Measurements from ENCODE around the gene GCNT3.
"Not testable (repeated sequence)": the region's sequence is repeated elsewhere in the genome, so short reads cannot be mapped to it uniquely, and the experiment has no call there.

Gene GCNT3

DNA sequence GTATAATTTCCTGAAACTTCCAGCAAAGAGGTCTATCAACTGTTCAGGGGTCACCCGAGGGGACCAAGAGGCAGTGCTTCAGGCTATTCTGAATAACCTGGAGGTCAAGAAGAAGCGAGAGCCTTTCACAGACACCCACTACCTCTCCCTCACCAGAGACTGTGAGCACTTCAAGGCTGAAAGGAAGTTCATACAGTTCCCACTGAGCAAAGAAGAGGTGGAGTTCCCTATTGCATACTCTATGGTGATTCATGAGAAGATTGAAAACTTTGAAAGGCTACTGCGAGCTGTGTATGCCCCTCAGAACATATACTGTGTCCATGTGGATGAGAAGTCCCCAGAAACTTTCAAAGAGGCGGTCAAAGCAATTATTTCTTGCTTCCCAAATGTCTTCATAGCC is 6.8 kb downstream of the GCNT3 start:
- no peak for DNase-seq

- peak in 1 of 2 donors; percentile 31 for DNase-seq
These were observed 10.7 kb downstream of the GCNT3 start for GRCh38 chr15:59622289-59622688.

GRCh38 chr15:59632714-59633113 is 21.1 kb downstream of the GCNT3 start:
- no peak for DNase-seq

- no peak for DNase-seq
These were observed 24.6 kb downstream of the GCNT3 start for GRCh38 chr15:59636184-59636583.

DNA sequence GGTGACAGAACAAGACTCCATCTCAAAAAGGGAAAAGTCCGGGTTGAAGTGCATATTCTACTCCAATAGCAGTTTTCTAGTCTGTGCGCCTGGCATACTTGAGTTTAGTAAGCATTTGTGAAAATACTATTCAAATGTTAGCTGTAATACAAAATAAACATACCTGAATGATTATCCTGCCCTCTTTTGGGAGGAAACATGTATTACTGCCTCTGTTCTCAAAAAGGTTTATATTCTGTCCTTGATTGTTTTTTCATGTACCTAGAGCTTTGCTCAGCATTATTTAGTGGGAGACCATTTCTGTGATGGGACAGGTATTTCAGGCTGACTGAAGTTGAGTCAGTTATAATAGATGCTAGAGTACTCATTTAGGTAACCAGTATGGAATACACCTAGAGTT is 25.9 kb downstream of the GCNT3 start:
- not testable (repeated sequence) for DNase-seq

- no peak for DNase-seq
These were observed 30.8 kb downstream of the GCNT3 start for GRCh38 chr15:59642351-59642750.

DNA sequence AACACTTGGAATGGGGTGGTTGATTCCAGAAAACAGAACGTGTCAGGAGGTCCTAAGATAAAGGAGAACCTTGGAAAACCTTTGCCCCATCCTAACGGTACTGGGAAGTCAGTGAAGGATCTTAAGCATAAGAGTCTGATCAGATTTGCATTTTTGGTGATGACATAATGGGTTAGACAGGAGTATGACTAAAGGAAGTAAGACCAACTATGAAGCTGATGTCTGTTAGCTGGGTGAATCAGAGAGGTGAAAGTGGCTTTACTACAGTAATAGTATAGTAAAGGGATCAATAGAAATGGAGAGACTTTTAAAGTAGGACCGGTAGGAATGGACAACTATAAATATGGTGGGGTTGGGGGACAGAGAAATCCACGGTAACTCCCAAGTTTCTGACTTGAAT is 33.2 kb downstream of the GCNT3 start:
- no peak for DNase-seq

DNA sequence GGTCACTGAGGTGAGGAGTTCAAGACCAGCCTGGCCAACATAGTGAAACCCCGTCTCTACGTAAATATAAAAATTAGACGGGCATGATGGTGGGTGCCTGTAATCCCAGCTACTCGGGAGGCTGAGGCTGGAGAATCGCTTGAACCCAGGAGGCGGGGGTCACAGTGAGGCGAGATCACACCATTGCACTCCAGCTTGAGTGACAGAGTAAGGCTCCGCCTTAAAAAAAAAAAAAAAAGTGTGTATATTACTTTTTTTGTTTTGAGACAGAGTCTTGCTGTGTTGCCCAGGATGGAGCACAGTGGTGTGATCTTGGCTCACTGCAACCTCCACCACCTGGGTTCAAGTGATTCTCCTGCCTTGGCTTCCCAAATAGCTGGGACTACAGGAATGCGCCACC is 34.2 kb downstream of the GCNT3 start:
- DNase-seq, result not testable (repeated sequence)

DNA sequence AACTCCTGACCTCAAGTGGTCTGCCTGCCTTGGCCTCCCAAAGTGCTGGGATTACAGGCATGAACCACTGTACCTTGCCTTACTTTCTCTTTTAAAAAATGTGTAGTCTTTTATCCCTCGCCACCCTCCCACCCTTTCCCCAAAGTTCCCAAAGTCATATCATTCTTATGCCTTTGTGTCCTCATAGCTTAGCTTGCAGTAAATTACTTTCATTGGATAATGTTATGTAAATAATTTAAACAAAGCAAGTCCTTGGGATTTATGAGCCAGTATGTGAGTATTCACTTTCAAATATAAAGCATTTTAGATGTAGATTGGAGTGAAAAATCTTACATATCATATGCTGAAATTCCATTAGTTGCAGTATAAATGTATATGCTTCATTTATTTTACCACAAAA is 34.7 kb downstream of the GCNT3 start:
- DNase-seq, result no peak

DNA sequence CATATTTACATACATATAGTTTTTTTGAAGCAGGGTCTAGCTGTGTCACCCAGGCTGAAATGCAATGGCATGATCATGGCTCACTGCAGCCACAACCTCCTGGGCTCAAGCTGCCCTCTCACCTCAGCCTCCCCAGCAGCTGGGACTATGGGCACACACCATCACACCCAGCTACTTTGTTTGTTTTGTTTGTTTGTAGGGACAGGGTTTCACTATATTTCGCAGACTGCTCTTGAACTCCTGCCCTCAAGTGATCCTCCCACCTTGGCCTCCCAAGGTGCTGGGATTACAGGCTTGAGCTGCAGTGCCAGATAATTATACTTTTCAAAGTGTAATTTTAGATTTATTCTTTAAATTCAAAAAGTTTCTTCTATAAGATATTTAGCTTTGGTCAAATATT is 35.5 kb downstream of the GCNT3 start:
- DNase-seq, result no peak

DNA sequence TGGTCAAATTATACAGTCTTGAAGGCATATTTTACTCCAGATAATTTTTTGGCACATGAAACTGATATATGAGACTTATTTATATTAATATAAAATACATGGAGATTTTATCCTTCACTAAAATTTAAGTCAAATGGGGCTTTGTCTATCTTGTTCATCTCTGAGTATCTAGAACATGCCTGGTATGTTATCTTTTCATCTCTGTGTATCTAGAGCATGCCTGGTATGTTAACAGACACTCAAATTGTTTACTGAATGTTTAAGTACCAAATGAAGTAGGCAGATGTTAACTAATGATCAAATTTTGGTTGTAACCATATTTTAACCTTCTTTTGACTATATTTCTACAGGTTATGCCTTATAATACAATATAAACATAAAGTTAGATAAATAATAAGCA is 38.0 kb downstream of the GCNT3 start:
- no peak for DNase-seq

GRCh38 chr15:59654046-59654445 is 42.5 kb downstream of the GCNT3 start:
- no peak for DNase-seq

DNA sequence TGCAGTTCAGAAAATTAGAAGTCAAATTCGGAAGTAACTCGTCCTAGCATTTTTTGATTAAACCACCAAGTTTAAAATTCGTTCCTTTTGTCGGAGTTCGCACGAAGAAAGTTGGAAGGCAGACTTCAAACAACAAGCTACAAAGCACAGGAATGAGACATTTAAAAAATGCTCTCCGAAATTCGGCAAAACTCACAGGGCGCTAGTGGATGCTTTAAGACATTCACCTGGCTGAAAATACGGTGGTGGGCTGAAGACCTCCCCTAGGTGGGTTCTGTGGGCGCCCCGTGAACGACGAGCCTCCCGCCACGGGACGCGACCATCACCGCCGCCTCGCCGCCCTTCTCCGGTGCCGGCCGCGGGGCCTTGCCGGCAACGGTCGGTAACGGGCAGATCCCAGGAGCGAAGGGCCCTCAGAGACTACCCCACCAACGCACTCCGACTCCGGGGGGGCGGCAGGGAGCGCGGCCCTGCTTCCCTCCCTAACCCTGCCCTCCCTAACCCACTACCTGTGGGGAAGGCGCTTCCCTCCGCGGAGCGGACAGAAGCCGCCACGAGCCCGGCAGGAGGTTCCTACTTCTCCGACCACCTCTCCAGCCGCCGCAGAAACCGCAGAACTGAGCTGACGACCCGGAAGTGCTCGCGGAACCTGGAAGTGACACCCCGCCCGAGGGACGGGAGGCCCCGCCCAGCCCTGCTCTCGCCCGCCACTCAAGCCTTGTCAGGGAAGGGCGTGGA is 45.5 kb downstream of the GCNT3 start, which contains the start of gene GTF2A2:
Gene GTF2A2 (minus strand): TSS at position 619 of the 738 bp plus-strand sequence. CDS start 5,238 bp downstream, outside the sequence.
- peak; percentile 92 for DNase-seq

- no peak for DNase-seq
These were observed 46.1 kb downstream of the GCNT3 start for GRCh38 chr15:59657635-59658125.

DNA sequence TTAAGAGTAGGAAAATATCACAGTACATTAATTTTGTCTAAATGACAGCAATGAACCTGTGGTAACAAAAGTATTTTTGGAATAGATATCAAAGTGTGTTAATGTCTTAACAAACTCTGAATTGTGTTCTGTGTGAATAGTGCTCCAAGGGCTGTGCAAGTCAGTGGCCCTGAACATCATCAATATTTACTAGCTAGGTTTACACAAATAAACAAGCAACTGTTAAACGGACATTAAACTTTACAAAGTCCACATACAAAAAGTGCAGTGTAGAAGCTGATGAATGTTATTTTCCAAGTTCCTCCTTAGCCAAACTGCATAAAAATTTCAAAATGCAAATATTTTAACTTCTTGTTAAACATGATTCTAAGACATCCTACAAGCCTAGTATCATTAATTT is 47.8 kb downstream of the GCNT3 start:
- DNase-seq, result no peak

DNA sequence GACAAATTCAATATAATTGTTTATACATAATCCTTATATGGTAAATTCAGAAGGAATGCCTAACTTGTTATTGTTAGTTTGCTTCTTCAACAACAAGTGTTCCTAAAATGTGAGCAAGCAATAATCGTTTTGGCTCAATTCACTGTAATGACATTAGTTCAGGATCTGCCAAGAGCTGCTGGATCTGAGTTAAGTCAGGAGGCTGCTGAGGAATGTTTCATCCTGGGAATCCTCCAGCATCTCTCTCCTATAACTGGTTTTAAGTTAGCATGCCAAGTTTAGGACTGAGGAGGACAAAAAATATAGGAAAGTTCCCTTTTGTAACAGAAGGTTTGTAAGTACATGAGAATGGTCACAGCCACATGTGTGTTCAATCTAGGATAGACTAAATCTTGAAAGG is 50.7 kb downstream of the GCNT3 start:
- no peak for DNase-seq

DNA sequence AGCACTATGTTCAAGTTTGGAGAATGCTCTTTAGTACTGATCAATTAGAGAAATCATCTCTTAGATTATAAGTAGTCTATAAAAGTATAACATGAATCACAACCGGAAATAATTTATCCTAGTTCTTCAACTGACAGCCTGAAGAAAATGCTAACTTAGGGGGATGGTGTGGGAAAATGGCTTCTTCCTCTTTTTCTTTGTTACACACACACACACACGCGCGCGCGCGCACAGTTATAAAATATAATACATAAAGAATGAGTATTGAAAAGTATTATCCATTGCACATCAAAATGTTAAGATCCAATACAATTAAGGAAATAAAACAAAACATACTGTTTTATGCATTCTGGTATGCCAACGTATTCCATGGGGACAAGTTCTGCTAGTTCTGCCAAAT is 57.0 kb downstream of the GCNT3 start:
- no peak for DNase-seq

All from CD4-positive, alpha-beta T cell treated with Interleukin-4 for 1 hour (primary cell).